ENCODE measurements around the gene SYNDIG1. TPM values are rescaled to one million over a fixed set of nuclear protein-coding genes. Genes with fewer than 3 reads are reported as not detected.

SYNDIG1 gene
- total RNA-seq, 4 donors from 2014 or later: 0.20 to 1.3 (median 0.66) TPM; not detected in 1

DNA sequence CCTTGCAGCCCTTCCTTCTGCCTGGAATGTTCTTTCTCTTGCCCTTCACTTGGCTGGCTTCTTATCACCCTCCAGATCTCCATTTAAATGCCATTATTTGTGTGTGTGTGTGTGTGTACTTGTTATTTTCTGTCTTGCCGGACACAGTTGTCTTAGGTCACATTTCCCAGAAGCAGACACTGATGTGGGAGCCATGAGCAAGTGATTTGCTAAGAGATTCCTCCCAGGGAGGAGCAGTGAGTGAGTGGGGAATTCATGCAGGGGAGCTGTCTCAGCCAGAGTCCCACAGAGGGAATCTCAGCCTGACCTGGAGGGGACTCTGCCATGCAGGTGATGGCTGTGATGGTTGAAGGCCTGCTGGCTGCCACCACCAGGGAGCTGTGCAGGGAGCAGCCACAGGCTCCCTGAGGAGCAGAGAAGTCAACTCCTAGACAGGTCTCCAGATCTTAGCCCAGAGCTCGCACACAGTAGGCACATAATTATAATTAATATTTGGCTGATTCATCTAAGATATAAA, 96.5 kb downstream of the SYNDIG1 start:
- no peaks in the 10 kb centered on the region for H3K27me3 ChIP-seq
- H3K9me3 ChIP-seq: no peaks in the 10 kb centered on the region
- no peak overlapping the region for H3K27ac ChIP-seq
- no peaks in the 10 kb centered on the region for H3K4me1 ChIP-seq
- ATAC-seq (no peak), DNase-seq (no peak)
- no peak overlapping the region for H3K4me3 ChIP-seq
- intact Hi-C loops (cut with DNase I; ENCODE audit: low total_unique reads) (no loop called here), in situ Hi-C loops (cut with MboI; ENCODE audit: low sequenced_read_pairs in 4 of 4) (loop anchor here in 1 of 4 donors (25.0 kb wide), 1 partner anchor 96 kb away; no protein-coding TSS in a partner anchor)
- H3K36me3 ChIP-seq: no peaks in the 10 kb centered on the region
- TF ChIP-seq, protein P1, sequence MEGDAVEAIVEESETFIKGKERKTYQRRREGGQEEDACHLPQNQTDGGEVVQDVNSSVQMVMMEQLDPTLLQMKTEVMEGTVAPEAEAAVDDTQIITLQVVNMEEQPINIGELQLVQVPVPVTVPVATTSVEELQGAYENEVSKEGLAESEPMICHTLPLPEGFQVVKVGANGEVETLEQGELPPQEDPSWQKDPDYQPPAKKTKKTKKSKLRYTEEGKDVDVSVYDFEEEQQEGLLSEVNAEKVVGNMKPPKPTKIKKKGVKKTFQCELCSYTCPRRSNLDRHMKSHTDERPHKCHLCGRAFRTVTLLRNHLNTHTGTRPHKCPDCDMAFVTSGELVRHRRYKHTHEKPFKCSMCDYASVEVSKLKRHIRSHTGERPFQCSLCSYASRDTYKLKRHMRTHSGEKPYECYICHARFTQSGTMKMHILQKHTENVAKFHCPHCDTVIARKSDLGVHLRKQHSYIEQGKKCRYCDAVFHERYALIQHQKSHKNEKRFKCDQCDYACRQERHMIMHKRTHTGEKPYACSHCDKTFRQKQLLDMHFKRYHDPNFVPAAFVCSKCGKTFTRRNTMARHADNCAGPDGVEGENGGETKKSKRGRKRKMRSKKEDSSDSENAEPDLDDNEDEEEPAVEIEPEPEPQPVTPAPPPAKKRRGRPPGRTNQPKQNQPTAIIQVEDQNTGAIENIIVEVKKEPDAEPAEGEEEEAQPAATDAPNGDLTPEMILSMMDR (IDR thresholded peaks at IDR 0.05 in 4 of 5, conservative IDR thresholded peaks at IDR 0.05 in 1 of 5): no peak
- no peak for TF ChIP-seq POLR2A (IDR thresholded peaks at IDR 0.05)

DNA sequence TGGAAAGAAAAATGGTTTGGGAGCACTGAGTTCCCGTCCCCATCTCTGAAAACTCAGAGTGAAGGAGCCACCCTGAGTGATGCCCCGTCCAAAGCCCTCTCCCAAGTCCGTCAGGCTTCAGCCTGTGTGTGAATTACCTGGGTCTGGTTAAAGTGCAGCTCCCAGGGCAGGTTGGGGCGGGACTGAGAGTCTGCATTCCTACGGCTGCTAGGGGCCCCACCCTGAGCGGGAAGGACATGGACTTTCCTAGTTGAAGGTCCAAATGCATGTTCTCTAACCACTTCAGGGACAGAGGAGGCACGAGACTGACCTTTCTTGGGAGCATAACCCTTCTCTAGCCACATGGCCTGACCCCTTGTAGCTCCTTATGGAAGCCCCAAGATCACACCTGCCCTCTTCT, 97.2 kb downstream of the SYNDIG1 start:
- H3K9me3 ChIP-seq: no peaks in the 10 kb centered on the region
- H3K4me3 ChIP-seq: no peak overlapping the region

DNA sequence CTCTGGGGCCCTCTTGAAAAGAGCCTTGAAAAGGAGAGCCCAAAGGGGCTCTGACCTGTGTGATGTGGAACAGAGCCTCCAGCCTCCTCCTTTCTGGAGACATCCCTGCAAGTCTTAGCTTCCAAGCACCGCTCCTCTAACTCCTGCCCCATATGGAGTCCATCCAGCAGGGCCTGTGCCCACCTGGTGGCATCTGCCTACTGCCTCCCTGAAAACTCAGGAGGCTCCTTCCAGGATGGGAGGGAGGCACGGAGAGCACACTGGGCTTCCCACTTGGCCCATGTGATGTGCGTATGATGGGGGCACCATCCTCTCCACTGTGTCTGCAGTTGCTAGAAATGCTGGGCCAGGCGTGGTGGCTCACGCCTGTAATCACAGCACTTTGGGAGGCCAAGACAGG, 98.1 kb downstream of the SYNDIG1 start:
- Histone ChIP-seq H3K27ac (no peak overlapping the region), H3K4me3 (no peak overlapping the region), H3K27me3 (no peaks in the 10 kb centered on the region), H3K36me3 (no peaks in the 10 kb centered on the region), H3K4me1 (no peaks in the 10 kb centered on the region), H3K9me3 (no peaks in the 10 kb centered on the region)
- no peak for DNase-seq
- intact Hi-C loops (cut with DNase I; ENCODE audit: low total_unique reads) (no loop called here), in situ Hi-C loops (cut with MboI; ENCODE audit: low sequenced_read_pairs in 4 of 4) (loop anchor here in 1 of 4 donors (25.0 kb wide), 1 partner anchor 95 kb away; no protein-coding TSS in a partner anchor)
- no peak for ATAC-seq
- TF ChIP-seq, protein P1 (IDR thresholded peaks at IDR 0.05 in 4 of 5, conservative IDR thresholded peaks at IDR 0.05 in 1 of 5): no peak
- TF ChIP-seq POLR2A (IDR thresholded peaks at IDR 0.05): no peak

More for the DNA sequence above, 97.2 kb downstream of the SYNDIG1 start:
- Histone ChIP-seq H3K36me3 (no peaks in the 10 kb centered on the region), H3K27ac (no peak overlapping the region), H3K4me1 (no peaks in the 10 kb centered on the region), H3K27me3 (no peaks in the 10 kb centered on the region)
- DNase-seq (no peak), ATAC-seq (no peak)
- TF ChIP-seq, protein P1 (IDR thresholded peaks at IDR 0.05 in 4 of 5, conservative IDR thresholded peaks at IDR 0.05 in 1 of 5): no peak
- TF ChIP-seq POLR2A (IDR thresholded peaks at IDR 0.05): no peak
- intact Hi-C loops (cut with DNase I; ENCODE audit: low total_unique reads): no loop called here
- in situ Hi-C loops (cut with MboI; ENCODE audit: low sequenced_read_pairs in 4 of 4): loop anchor here in 1 of 4 donors (25.0 kb wide), 1 partner anchor 96 kb away; no protein-coding TSS in a partner anchor

DNA sequence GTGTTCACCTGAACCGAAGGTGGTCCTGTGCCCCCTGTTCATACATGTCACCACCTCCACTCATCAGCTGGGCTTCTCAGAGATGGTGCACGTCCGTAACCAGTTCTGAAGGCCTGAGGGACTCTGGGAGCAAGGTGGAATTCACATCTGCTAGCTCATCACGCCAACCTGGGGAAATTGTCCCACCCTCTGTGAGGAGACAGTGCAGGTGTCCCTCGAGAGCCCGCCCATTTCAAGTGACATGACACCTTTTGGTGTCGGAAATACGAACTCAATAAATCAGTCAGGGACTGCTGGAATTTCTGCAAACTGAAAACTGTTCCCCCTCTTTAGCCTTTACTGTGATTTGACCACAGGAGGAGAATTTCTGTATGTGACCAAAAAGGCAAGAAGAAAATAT, 99.4 kb downstream of the SYNDIG1 start:
- no peaks in the 10 kb centered on the region for H3K36me3 ChIP-seq
- no peak for TF ChIP-seq POLR2A (IDR thresholded peaks at IDR 0.05)
- TF ChIP-seq, protein P1 (IDR thresholded peaks at IDR 0.05 in 4 of 5, conservative IDR thresholded peaks at IDR 0.05 in 1 of 5): no peak
- no peaks in the 10 kb centered on the region for H3K27me3 ChIP-seq
- no peak overlapping the region for H3K27ac ChIP-seq
- no peaks in the 10 kb centered on the region for H3K4me1 ChIP-seq
- DNase-seq: no peak
- intact Hi-C loops (cut with DNase I; ENCODE audit: low total_unique reads) (no loop called here), in situ Hi-C loops (cut with MboI; ENCODE audit: low sequenced_read_pairs in 4 of 4) (loop anchor here in 1 of 4 donors (25.0 kb wide), 1 partner anchor 93 kb away; no protein-coding TSS in a partner anchor)
- no peaks in the 10 kb centered on the region for H3K9me3 ChIP-seq
- no peak overlapping the region for H3K4me3 ChIP-seq
- ATAC-seq: no peak

Measured in gastrocnemius medialis (tissue), 4 donors.